LHCN-M2 (cell line): Measurements from ENCODE around the gene CLASRP. TPM values are rescaled to one million over a fixed set of nuclear protein-coding genes. Genes with fewer than 3 reads are reported as not detected.
"Not testable (repeated sequence)": the region's sequence is repeated elsewhere in the genome, so short reads cannot be mapped to it uniquely, and the experiment has no call there.

Experiments
- DNase-seq: peaks from one replicate; pipeline ENCODE4 v3.0.0-alpha.2; 2012; ENCODE audit warnings: low read depth
- total RNA-seq: library from RNA; depleted of rRNA; stranded (reverse); fragments of >200 nt; gene quantifications from 2 replicates; pipeline ENCODE4 v1.2.3, GENCODE V29; 2014; rRNA removed

Gene CLASRP
- total RNA-seq, 1 experiment from 2014 or later: 76.0 TPM

GRCh38 chr19:45103156-45103507 is 64.3 kb downstream of the CLASRP start:
- DNase-seq: no peak

DNA sequence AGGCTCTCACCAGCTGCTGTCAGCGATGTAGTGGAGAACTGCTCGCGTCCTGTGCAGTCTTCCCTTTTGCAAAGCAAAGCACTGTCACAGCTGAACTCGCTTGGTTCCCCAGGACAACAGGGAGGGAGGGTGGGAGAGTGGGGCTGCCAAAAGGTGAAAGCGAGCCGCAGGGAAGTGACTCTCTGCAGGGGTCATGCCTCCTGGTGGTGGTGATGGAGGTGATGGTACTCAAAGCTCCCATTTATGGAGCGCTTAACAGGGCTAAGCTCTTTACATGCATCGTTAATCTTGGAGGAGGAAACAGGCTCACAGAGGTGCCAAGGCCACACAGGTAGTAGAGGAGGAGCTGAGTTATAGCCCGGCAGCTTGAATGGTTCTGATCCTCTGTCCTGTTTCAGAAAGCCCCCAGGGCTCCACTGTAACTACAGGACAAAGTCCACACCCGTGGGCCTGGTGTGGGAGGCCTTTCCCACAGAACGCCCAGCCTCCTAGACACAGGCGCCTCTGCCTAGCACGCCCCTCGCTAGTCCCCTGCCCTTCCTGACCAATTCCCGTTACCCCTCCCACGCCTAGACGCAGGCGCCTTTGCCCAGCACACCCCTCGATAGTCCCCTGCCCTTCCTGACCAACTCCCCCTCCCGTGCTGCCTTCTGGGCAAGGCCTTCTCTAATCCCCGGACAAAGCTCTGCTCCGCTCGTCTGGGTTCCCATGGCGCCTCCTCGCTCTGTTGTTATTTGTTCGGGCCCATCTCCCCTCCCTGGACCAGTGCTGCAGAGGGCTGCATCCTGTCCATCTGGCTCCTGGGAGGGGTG is 64.9 kb downstream of the CLASRP start:
- DNase-seq: no peak

GRCh38 chr19:45104658-45105349 is 66.0 kb downstream of the CLASRP start:
- DNase-seq: no peak

- not testable (repeated sequence) for DNase-seq
Observed at GRCh38 chr19:45106363-45106762, 67.5 kb downstream of the CLASRP start.

DNA sequence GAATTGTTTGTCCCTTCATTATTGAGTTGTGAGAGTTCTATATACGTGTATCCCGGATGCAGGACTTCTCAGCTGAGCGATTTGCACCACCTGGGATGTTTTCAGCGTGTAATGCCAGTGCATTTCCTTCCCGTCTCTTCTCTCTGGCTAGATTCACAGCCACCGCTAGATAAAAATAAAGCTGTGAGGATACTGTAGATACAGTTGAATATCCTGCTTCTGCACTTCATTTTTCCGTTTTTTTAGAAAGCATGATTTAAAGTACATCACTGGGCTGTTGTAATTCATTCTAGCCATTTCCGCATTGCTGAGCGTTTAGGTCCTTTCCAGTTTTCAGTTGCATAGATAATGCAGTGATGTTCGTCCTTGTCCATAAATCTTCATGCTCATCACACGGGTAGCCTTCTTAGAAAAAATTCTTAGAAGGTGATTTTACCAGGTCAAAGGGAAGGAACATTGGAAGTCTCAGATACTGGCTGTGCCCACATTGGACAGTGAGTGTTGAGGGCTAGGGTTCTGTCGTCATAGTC is 68.8 kb downstream of the CLASRP start:
- no peak for DNase-seq

GRCh38 chr19:45110851-45111266 is 72.0 kb downstream of the CLASRP start:
- DNase-seq: no peak

GRCh38 chr19:45112111-45112827 is 73.4 kb downstream of the CLASRP start:
- no peak for DNase-seq

DNA sequence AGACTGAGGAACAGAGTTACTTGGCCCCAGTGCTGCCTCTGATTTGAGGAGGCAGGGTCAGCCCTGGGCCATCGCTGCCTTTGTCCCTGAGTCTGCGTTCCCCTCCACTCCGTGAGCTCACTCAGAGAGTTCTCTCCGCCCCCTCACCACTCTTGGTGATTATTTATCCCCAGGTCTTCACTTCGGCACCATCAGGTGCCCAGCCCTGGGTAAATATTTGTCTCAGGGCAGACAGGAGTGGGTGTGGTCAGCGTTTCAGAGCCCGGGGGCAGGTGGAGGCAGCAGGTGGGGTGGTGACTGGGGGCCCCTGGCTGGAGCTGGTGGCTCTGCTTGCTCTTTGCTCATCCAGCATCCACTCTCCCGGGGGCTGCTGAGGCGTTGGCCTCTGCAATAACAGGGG is 74.8 kb downstream of the CLASRP start:
- no peak for DNase-seq

DNA sequence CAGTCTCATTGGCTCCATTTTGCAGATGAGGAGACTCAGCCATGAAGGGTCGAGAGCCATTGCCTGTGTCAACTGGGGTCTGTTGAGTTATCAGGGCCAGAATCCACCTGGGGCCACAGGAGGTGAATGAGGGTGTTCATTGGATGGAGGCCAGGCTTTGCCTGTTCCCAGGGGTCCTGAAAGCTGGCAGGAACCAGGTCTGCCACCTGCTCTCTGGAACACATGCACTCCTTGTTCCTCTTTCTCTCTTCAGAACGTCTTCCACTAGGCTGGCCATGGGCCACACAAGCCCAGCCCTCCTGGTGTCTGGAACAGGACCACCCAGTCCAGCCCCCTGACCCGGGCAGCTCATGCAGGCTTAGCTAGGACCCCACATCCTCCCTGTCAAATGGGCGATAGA is 75.3 kb downstream of the CLASRP start:
- no peak for DNase-seq

- peak; percentile 99 for DNase-seq
Observed at GRCh38 chr19:45115809-45116615, 77.2 kb downstream of the CLASRP start.

DNA sequence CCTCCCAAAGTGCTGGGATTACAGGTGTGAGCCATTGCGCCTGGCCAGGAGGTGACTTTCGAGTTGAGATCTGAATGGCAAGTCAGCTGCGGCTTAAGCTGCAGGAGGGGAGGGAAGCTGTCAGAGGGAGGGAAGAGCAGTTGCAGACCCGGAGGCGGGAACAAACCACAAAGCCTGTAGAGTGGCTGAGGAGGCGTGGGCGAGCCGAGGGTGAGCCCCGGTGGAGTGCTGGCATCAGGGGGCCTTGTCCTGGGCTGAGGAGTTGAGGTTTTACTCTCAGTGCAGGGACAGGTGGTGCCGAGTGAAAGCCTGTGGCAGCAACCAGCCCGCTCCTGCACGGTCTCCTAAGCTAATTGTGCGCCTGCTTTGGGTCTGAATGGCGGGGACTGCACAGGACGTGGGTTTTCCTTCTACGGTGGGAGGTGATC is 78.3 kb downstream of the CLASRP start:
- no peak for DNase-seq

DNA sequence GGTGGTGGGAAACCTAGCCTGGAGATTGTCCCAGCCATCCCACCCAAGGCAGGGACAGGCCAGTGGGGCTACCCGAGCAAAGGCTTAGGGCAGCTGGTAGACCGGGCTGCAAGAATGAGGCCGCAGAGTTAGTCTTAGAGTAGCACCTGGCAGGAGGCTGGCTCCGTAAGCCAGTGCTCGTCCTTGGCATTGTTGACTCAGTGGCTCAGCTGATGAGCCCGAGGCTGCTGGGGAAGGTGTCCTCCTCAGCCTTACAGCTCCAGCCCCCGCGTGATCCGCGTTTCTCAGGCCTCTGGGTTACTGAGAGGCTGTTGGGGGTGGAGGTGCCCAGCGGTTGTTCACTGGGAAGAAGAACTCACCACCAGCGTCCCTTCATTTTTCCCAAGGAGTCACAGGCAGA is 78.8 kb downstream of the CLASRP start:
- no peak for DNase-seq

- DNase-seq: no peak
Observed at GRCh38 chr19:45118106-45118505, 79.3 kb downstream of the CLASRP start.

- peak; percentile 58 for DNase-seq
Observed at GRCh38 chr19:45118591-45119355, 79.9 kb downstream of the CLASRP start.

GRCh38 chr19:45119582-45119981 is 80.7 kb downstream of the CLASRP start:
- DNase-seq: no peak

Other genes with a start within 250 kb of the CLASRP start
- 3.3 and 3.5 TPM in 2 replicates for gene BCAM, start 229.9 kb upstream of the CLASRP start, total RNA-seq
- gene NECTIN2, start 192.7 kb upstream of the CLASRP start, total RNA-seq: 68.4 and 79.6 TPM in 2 replicates
- 154 and 190 TPM in 2 replicates for gene TOMM40, start 147.8 kb upstream of the CLASRP start, total RNA-seq
- 25.3 and 84.6 TPM in 2 replicates for gene APOE, start 133.2 kb upstream of the CLASRP start, total RNA-seq
- gene APOC1, start 124.4 kb upstream of the CLASRP start, total RNA-seq: 2.5 and 5.1 TPM in 2 replicates
- gene APOC4, start 96.8 kb upstream of the CLASRP start, total RNA-seq: not detected in 2 replicates
- not detected in 2 replicates for gene APOC2, start 93.0 kb upstream of the CLASRP start, total RNA-seq
- gene CLPTM1, start 83.7 kb upstream of the CLASRP start, total RNA-seq: 48.3 and 58.2 TPM in 2 replicates
- gene RELB, start 37.6 kb upstream of the CLASRP start, total RNA-seq: 4.1 and 4.5 TPM in 2 replicates
- gene ZNF296, start 37.4 kb downstream of the CLASRP start, total RNA-seq: not detected in 2 replicates
- gene GEMIN7, start 40.2 kb downstream of the CLASRP start, total RNA-seq: 27.6 and 44.9 TPM in 2 replicates
- gene PPP1R37, start 54.1 kb downstream of the CLASRP start, total RNA-seq: 43.9 and 46.2 TPM in 2 replicates
- 0.06 TPM in 1 of 2 replicates, not detected in the other for gene NKPD1, start 121.9 kb downstream of the CLASRP start, total RNA-seq
- 5.3 and 10.4 TPM in 2 replicates for gene TRAPPC6A, start 139.2 kb downstream of the CLASRP start, total RNA-seq
- gene BLOC1S3, start 139.7 kb downstream of the CLASRP start, total RNA-seq: 5.9 and 7.1 TPM in 2 replicates
- not detected in 2 replicates for gene EXOC3L2, start 206.4 kb downstream of the CLASRP start, total RNA-seq
- 11.0 and 15.5 TPM in 2 replicates for gene MARK4, start 212.2 kb downstream of the CLASRP start, total RNA-seq